MG63 (cell line): ENCODE results near the gene MTMR2. TPM values are rescaled to one million over a fixed set of nuclear protein-coding genes. Genes with fewer than 3 reads are reported as not detected.

Experiments used
- DNase-seq: peaks from one replicate; pipeline ENCODE4 v3.0.0-alpha.2; 2020
- H3K27me3 ChIP-seq: fragments of 250-450 bp; sonication (Bioruptor Pico); 2 replicates; pipeline ENCODE4 v1.5.1; 2020; ENCODE audit warnings: mild to moderate bottlenecking, moderate library complexity
- H3K36me3 ChIP-seq: fragments of 250-450 bp; sonication (Bioruptor Pico); 2 replicates; pipeline ENCODE4 v1.5.1; 2020; ENCODE audit warnings: mild to moderate bottlenecking, moderate library complexity
- H3K4me3 ChIP-seq: fragments of 250-450 bp; sonication (Bioruptor Pico); 2 replicates; pipeline ENCODE4 v1.5.1; 2020; ENCODE audit warnings: mild to moderate bottlenecking, moderate library complexity
- H3K9me3 ChIP-seq: fragments of 250-450 bp; sonication (Bioruptor Pico); 2 replicates; pipeline ENCODE4 v1.5.1; 2020; ENCODE audit warnings: mild to moderate bottlenecking, moderate library complexity
- total RNA-seq: library from RNA; depleted of rRNA; stranded (reverse); fragments of >200 nt; shearing (Covaris generic); gene quantifications from 2 replicates; pipeline ENCODE4 v1.2.3, GENCODE V29; 2014; ENCODE audit warnings: low replicate concordance; rRNA removed

Gene MTMR2
- total RNA-seq, result 14.4 and 22.4 TPM in 2 replicates

DNA sequence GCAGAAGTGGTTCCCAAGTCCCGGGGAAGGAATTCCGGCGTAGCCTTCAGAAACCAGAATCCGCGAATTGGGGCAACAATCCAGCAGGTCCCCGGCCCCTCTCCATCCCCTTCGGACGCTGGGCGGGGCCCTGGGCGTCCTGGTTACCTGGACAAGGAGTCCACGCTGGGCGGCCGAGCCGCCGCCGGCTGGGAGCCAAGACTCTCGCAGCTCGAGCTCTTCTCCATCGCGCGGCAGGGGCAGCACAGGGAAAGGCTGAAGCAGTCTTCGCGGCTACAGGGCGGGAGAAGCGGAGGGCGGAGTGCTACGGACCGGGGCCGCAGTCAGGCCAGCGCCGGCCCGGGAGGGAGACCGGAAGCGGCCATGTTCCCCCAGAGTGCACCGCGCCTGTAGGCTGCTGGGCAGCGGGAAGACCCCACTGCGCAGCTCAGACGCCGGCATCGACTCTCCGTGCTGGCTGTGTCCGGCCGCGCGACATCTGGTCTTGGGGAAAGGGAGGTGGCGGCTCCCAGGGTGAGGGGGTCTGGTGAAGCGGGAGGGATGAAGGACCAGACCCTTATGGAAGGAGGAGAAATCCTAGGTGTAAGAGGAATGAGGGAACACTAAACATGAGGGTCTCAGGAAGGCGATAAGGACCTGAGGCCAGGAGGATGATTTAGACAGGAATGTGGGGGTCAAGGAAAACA lies at the start of gene MTMR2:
Gene MTMR2 (minus strand): TSS at position 380 of the 686 bp plus-strand sequence. CDS start 153 bp downstream, at position 227.
- H3K27me3 ChIP-seq, result no peaks in the 10 kb centered on the region
- DNase-seq, result peak; percentile 83
- no peaks in the 10 kb centered on the region for H3K36me3 ChIP-seq
- H3K4me3 ChIP-seq, result peak within 1 kb of the TSS; percentile 86
- H3K9me3 ChIP-seq, result no peaks in the 10 kb centered on the region

DNA sequence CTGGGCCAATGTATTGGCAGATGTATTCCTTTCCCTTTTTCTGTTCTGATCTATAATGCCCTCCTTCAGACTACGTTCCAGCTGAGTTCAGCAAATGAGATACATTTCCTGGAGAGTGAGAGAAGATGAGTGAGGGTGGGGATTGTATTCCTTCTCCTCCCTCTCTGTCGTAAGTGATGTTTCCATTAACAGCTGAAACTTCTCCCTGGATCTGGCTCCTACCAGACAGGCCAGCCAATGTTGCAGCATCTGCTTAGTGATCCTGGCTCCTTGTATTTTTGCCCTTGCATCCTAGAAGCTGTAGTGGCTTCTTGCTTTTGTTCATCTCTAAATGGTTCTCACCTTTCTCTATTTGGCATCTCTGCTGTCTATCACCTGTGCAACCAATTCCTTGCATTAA lies 48.2 kb upstream of the MTMR2 start:
- Histone ChIP-seq H3K27me3 (no peaks in the 10 kb centered on the region), H3K9me3 (peaks cover 4% of the 10 kb centered on the region), H3K36me3 (no peaks in the 10 kb centered on the region), H3K4me3 (no peak overlapping the region)
- no peak for DNase-seq

DNA sequence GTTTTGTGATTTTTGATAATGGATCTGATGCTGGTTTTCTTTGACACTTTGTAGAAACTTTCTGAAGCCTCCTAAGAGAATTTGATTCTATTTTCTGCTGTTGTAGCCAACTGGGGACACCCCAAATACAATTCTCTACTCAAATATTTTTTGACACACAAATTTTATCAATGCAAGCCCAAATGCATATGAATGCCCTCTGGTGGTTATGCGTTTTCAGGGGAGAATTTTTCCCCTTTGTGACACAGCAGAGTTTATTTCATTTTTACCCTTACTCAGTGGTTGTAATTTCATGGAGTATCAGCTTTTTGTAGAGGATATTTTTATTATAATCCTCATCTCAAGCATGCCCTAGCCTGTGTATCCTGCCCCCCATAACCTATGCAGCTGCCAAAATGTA lies 44.7 kb upstream of the MTMR2 start:
- peaks cover 4% of the 10 kb centered on the region for H3K9me3 ChIP-seq
- no peaks in the 10 kb centered on the region for H3K27me3 ChIP-seq
- H3K36me3 ChIP-seq, result no peaks in the 10 kb centered on the region
- no peak overlapping the region for H3K4me3 ChIP-seq
- DNase-seq, result no peak

- no peak overlapping the region for H3K4me3 ChIP-seq
- H3K9me3 ChIP-seq, result peaks cover 4% of the 10 kb centered on the region
- H3K27me3 ChIP-seq, result no peaks in the 10 kb centered on the region
- DNase-seq, result no peak
- H3K36me3 ChIP-seq, result no peaks in the 10 kb centered on the region
Measured at GRCh38 chr11:95964281-95964680, 40.4 kb upstream of the MTMR2 start.

DNA sequence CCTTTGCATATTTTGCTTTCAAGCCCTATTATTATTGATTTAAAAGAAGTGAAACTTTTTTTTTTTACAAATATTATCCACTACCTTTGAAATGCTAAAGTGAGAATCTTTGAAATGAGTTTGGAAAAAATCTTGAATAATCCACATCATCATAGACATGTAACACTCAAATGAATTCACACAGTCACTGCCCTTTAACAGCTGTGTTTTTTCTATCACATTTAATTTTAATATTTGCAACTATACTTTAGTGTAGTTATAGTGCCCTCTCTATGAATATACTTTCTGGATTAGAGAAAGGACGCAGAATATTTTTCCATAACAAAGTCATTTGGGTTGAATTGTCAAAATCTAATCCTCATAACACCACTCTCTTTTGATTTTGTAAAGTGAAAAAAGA lies 37.9 kb upstream of the MTMR2 start:
- H3K4me3 ChIP-seq, result no peak overlapping the region
- DNase-seq, result no peak
- H3K36me3 ChIP-seq, result no peaks in the 10 kb centered on the region

GRCh38 chr11:95950905-95951304 lies 27.0 kb upstream of the MTMR2 start:
- Histone ChIP-seq H3K27me3 (no peaks in the 10 kb centered on the region), H3K36me3 (no peaks in the 10 kb centered on the region), H3K4me3 (no peak overlapping the region), H3K9me3 (no peaks in the 10 kb centered on the region)
- no peak for DNase-seq

More for the DNA sequence above, 37.9 kb upstream of the MTMR2 start:
- H3K27me3 ChIP-seq, result no peaks in the 10 kb centered on the region
- H3K9me3 ChIP-seq, result no peaks in the 10 kb centered on the region

- Histone ChIP-seq H3K9me3 (peaks cover 5% of the 10 kb centered on the region), H3K36me3 (no peaks in the 10 kb centered on the region), H3K4me3 (no peak overlapping the region), H3K27me3 (no peaks in the 10 kb centered on the region)
- no peak for DNase-seq
Measured at GRCh38 chr11:95948637-95949036, 24.7 kb upstream of the MTMR2 start.

- H3K4me3 ChIP-seq, result no peak overlapping the region
- peaks cover 5% of the 10 kb centered on the region for H3K9me3 ChIP-seq
- DNase-seq, result no peak
- H3K27me3 ChIP-seq, result no peaks in the 10 kb centered on the region
- no peaks in the 10 kb centered on the region for H3K36me3 ChIP-seq
Measured at GRCh38 chr11:95944623-95945022, 20.7 kb upstream of the MTMR2 start.

- no peak for DNase-seq
- Histone ChIP-seq H3K9me3 (peaks cover 5% of the 10 kb centered on the region), H3K27me3 (no peaks in the 10 kb centered on the region), H3K36me3 (no peaks in the 10 kb centered on the region), H3K4me3 (no peak overlapping the region)
Measured at GRCh38 chr11:95943546-95943945, 19.6 kb upstream of the MTMR2 start.

DNA sequence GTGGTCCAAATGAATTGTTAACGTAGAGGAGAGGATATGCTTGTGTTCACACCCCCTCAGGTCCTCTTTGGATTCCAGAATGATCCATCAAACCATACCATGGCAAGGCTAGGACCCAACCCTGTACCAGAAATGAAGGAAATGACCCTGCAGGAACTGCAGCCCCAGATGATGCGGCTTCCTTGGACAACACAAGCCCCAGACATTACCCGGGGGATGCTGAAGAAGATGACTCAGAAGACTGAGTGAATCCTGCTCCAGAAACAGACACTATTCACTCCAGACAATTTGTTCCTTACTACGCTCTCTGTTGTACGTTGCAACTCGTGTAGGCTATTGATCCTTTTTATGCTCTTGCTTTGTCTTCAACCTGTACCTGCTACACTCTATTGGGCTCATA lies 15.2 kb upstream of the MTMR2 start:
- no peaks in the 10 kb centered on the region for H3K27me3 ChIP-seq
- H3K9me3 ChIP-seq, result no peaks in the 10 kb centered on the region
- no peak for DNase-seq
- H3K4me3 ChIP-seq, result no peak overlapping the region
- no peaks in the 10 kb centered on the region for H3K36me3 ChIP-seq

- no peaks in the 10 kb centered on the region for H3K36me3 ChIP-seq
- no peaks in the 10 kb centered on the region for H3K9me3 ChIP-seq
- H3K27me3 ChIP-seq, result no peaks in the 10 kb centered on the region
- no peak overlapping the region for H3K4me3 ChIP-seq
- no peak for DNase-seq
Measured at GRCh38 chr11:95937358-95937757, 13.5 kb upstream of the MTMR2 start.

DNA sequence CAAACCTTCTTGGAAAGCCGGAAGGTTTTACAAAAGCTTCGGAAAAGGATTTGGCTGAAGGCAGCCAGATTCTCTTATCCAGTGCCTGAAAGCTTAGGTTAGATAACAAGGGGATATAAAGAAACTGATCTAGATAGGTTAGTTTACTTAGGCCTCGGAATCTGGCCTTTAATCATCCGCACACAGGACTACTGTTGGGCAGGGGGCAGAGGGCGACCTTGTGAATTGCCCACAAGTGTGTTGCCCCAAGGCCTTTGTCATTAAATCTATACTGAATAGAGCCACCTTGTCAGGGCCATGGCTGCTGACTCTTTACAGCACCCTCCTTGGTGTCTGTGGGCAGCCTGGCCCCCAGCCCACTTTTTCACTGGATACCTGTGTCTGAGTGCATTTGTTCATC lies 9.7 kb upstream of the MTMR2 start:
- no peaks in the 10 kb centered on the region for H3K36me3 ChIP-seq
- H3K9me3 ChIP-seq, result peaks cover 7% of the 10 kb centered on the region
- H3K4me3 ChIP-seq, result no peak overlapping the region
- H3K27me3 ChIP-seq, result no peaks in the 10 kb centered on the region
- DNase-seq, result no peak

- Histone ChIP-seq H3K36me3 (no peaks in the 10 kb centered on the region), H3K9me3 (peaks cover 7% of the 10 kb centered on the region), H3K4me3 (no peak overlapping the region), H3K27me3 (no peaks in the 10 kb centered on the region)
- no peak for DNase-seq
Measured at GRCh38 chr11:95931916-95932315, 8.0 kb upstream of the MTMR2 start.

DNA sequence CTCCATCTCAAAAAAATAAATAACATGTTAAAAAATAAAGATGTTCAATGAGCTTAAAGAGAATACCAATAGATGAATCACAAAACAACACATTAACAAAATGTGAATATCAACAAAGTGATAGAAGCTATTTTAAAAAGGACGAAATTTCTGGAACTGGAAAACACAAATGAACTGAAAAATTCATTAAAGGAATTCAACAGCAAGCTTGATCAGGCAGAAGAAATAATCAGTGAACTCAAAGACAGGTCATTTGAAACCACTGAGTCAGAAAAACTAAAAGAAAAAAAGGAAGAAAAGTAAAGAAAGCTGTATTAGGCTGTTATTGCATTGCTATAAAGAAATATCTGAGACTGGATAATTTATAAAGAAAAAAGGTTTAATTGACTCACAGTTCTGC lies 7.0 kb upstream of the MTMR2 start:
- DNase-seq, result no peak
- Histone ChIP-seq H3K4me3 (no peak overlapping the region), H3K27me3 (no peaks in the 10 kb centered on the region), H3K36me3 (no peaks in the 10 kb centered on the region), H3K9me3 (peaks cover 7% of the 10 kb centered on the region)

- Histone ChIP-seq H3K4me3 (no peak overlapping the region), H3K36me3 (no peaks in the 10 kb centered on the region), H3K9me3 (peaks cover 4% of the 10 kb centered on the region; the same call in 1 of the 2 replicates), H3K27me3 (no peaks in the 10 kb centered on the region)
- DNase-seq, result no peak
Measured at GRCh38 chr11:95926726-95927125, 2.8 kb upstream of the MTMR2 start.

- Histone ChIP-seq H3K36me3 (no peaks in the 10 kb centered on the region), H3K9me3 (no peaks in the 10 kb centered on the region), H3K27me3 (no peaks in the 10 kb centered on the region), H3K4me3 (peak overlapping the region; percentile 86)
- no peak for DNase-seq
Measured at GRCh38 chr11:95925011-95925410, 1.1 kb upstream of the MTMR2 start.

GRCh38 chr11:95924414-95924760 lies 480 bp upstream of the MTMR2 start:
- Histone ChIP-seq H3K4me3 (peak overlapping the region; percentile 86), H3K9me3 (no peaks in the 10 kb centered on the region), H3K27me3 (no peaks in the 10 kb centered on the region), H3K36me3 (no peaks in the 10 kb centered on the region)
- DNase-seq, result no peak

DNA sequence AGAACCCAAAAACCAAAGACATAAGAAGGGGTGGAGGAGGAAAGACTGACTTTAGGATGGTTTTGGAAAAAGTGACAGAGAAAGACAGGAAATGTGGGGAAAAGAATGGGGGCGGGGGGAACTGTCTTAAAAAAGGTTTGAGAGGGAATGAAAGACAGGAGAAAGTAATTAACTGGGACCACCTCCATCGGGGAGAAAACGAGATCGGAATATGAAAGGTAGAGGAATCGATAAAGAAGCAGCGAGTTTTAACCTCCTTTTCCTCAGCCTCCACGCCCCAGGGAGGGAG lies 524 bp downstream of the MTMR2 start:
- no peak for DNase-seq
- Histone ChIP-seq H3K27me3 (no peaks in the 10 kb centered on the region), H3K4me3 (peak overlapping the region; percentile 86), H3K9me3 (no peaks in the 10 kb centered on the region), H3K36me3 (no peaks in the 10 kb centered on the region)
